ENCODE measurements around the gene SLC37A1.

GRCh38 chr21:42562816-42563215 is 49.2 kb downstream of the SLC37A1 start:
- TF ChIP-seq CTCF (IDR thresholded peaks at IDR 0.05; ENCODE audit: low read depth, low read length, missing input control) (no peak), RAD21 (IDR thresholded peaks at IDR 0.05) (no peak), REST (IDR thresholded peaks at IDR 0.05) (no peak), YY1 (IDR thresholded peaks at IDR 0.05) (no peak), TAF1 (conservative IDR thresholded peaks at IDR 0.05) (no peak)

All from liver (tissue), 3 donors.